DND-41 (cell line): ENCODE results near the gene PITX3.
A peak's percentile ranks its signal among the peaks of the same experiment; 100 is the strongest.

Source experiments
- ATAC-seq: fragments of 200-7000 bp; cut with Tn5 transposase; 3 replicates; pipeline ENCODE4 v1.9.1; 2021; ENCODE audit warnings: low read depth; ENCODE audit not compliant: insufficient read depth
- DNase-seq: peaks from one replicate; pipeline ENCODE4 v3.0.0-alpha.2; 2020
- H2AFZ ChIP-seq: 2 replicates; pipeline ENCODE4 v1.6.0; 2012; ENCODE audit warnings: low read depth, low read length
- H3K27ac ChIP-seq: 2 replicates; pipeline ENCODE4 v1.5.1; 2012; ENCODE audit warnings: low read length, inconsistent platforms
- H3K27me3 ChIP-seq: fragments of 200-600 bp; sonication (generic); 2 replicates; pipeline ENCODE4 v1.6.0; 2012; ENCODE audit warnings: low read length, mild to moderate bottlenecking, inconsistent platforms; ENCODE audit not compliant: insufficient read depth, poor library complexity
- H3K36me3 ChIP-seq: 2 replicates; pipeline ENCODE4 v1.5.1; 2012; ENCODE audit warnings: low read length, inconsistent platforms; ENCODE audit not compliant: insufficient read depth
- H3K4me1 ChIP-seq: 2 replicates; pipeline ENCODE4 v1.5.1; 2012; ENCODE audit warnings: mild to moderate bottlenecking, low read length; ENCODE audit not compliant: insufficient read depth
- H3K4me2 ChIP-seq: 2 replicates; pipeline ENCODE4 v1.6.0; 2012; ENCODE audit warnings: mild to moderate bottlenecking, moderate library complexity, low read length, inconsistent platforms; ENCODE audit not compliant: insufficient read depth
- H3K4me3 ChIP-seq, 2 experiments: fragments of 200-600 bp in 1 of 2; shearing (Covaris generic) in 1 of 2; 2 replicates each; pipeline ENCODE4 v1.5.1; 2012 to 2016; ENCODE audit warnings: inconsistent platforms in 2 of 2, low read length in 2 of 2, mild to moderate bottlenecking in 2 of 2, low read depth in 1 of 2, moderate library complexity in 1 of 2
- H3K79me2 ChIP-seq: 2 replicates; pipeline ENCODE4 v1.6.0; 2012; ENCODE audit warnings: low read length, inconsistent platforms; ENCODE audit not compliant: insufficient read depth
- H3K9ac ChIP-seq: 2 replicates; pipeline ENCODE4 v1.6.0; 2012; ENCODE audit warnings: low read depth, mild to moderate bottlenecking, inconsistent platforms, low read length, moderate library complexity
- H3K9me3 ChIP-seq: 2 replicates; pipeline ENCODE4 v1.5.1; 2012; ENCODE audit warnings: low read length, moderate library complexity, mild to moderate bottlenecking, inconsistent platforms; ENCODE audit not compliant: insufficient read depth, severe bottlenecking
- H4K20me1 ChIP-seq: 2 replicates; pipeline ENCODE4 v1.6.0; 2012; ENCODE audit warnings: low read length; ENCODE audit not compliant: insufficient read depth
- CTCF ChIP-seq: IDR thresholded peaks from 2 replicates; pipeline ENCODE4 v1.5.1; 2012; ENCODE audit warnings: borderline replicate concordance, low read length, moderate library complexity, mild to moderate bottlenecking; ENCODE audit not compliant: poor library complexity, severe bottlenecking; ENCODE audit errors: extremely low read depth
- EZH2 ChIP-seq: IDR thresholded peaks from 3 replicates; pipeline ENCODE4 v1.6.1; 2012; ENCODE audit warnings: borderline replicate concordance, low read depth, mild to moderate bottlenecking, moderate library complexity, low read length, inconsistent platforms; ENCODE audit not compliant: severe bottlenecking

The PITX3 gene

DNA sequence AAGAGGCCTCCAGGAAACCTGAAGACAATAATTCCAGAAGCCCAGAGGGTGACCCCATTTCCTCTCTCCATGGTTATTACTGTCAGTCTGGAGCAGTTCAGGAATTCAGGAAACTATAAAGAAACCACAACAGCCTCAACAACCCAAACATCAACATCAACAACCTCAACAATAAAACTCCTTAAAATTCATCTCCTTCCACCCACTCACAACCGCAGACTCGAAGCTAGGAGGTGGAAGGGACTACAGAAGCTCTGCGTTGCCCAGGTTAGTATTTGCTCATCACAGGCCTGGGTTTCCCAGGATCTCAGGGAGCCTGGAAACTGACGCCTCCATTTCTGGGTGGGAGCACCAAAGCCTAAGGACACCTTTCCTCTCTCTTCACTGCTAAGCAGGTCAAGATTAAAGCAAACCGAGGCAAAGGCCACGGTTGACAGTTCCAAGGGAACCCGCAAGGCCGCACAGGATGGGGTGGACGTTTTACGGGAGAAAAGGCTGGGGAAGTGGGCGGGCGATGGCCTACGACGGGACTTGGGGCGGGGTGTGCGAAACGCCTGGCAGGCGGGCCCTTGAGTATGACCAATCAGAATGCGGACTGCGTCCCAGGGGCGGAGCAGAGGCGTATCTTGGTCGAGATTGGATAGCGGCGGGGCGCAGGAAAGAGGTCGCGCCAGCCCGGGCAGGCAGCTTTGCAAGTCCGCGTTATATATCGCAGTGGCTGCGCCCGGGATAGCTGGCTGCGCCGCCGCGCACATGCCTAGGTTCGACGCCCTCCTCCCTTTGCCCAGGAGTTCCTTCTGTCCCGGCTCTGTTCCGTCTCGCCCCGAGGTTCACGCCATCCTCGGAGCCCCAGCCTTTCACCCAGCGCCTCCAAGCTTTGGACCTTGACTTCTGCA is 15.4 kb downstream of the PITX3 start, which contains the start of gene ELOVL3:
Gene ELOVL3 (plus strand): TSS at position 654 of the 896 bp plus-strand sequence. CDS start 250 bp downstream, outside the sequence.
- peak within 1 kb of the TSS; percentile 27; the same call in 1 of the 2 replicates for H3K4me2 ChIP-seq
- no peak within 1 kb of the TSS for H3K9ac ChIP-seq
- H3K36me3 ChIP-seq: no peaks in the 10 kb centered on the region
- TF ChIP-seq EZH2 (no peak), CTCF (no peak)
- no peak within 1 kb of the TSS for H3K4me3 ChIP-seq
- no peaks in the 10 kb centered on the region for H4K20me1 ChIP-seq
- peaks cover 6% of the 10 kb centered on the region for H3K4me1 ChIP-seq
- no peak within 1 kb of the TSS for H3K27ac ChIP-seq
- ATAC-seq (peak; percentile 93), DNase-seq (peak; percentile 85)
- no peaks in the 10 kb centered on the region for H3K79me2 ChIP-seq
- peaks cover 23% of the 10 kb centered on the region for H3K27me3 ChIP-seq
- H2AFZ ChIP-seq: no peak within 1 kb of the TSS; the same call in none of the 2 replicates
- no peaks in the 10 kb centered on the region for H3K9me3 ChIP-seq

- Histone ChIP-seq H3K9ac (no peak overlapping the region), H3K27ac (no peak overlapping the region), H3K4me2 (no peak overlapping the region), H3K36me3 (no peaks in the 10 kb centered on the region), H3K4me1 (no peaks in the 10 kb centered on the region), H3K9me3 (no peaks in the 10 kb centered on the region), H3K79me2 (no peaks in the 10 kb centered on the region), H4K20me1 (no peaks in the 10 kb centered on the region), H2AFZ (no peak overlapping the region), H3K4me3 (no peak overlapping the region), H3K27me3 (peaks cover 25% of the 10 kb centered on the region)
- ATAC-seq: no peak
- no peak for TF ChIP-seq CTCF
- TF ChIP-seq EZH2: no peak
- no peak for DNase-seq
These were observed 18.5 kb downstream of the PITX3 start for GRCh38 chr10:102222797-102223196.

- Histone ChIP-seq H3K4me3 (no peak overlapping the region), H3K4me2 (no peak overlapping the region), H3K27ac (no peak overlapping the region), H3K9me3 (no peaks in the 10 kb centered on the region), H3K4me1 (no peaks in the 10 kb centered on the region), H3K36me3 (no peaks in the 10 kb centered on the region), H3K27me3 (peaks cover 8% of the 10 kb centered on the region), H3K9ac (no peak overlapping the region), H3K79me2 (no peaks in the 10 kb centered on the region), H4K20me1 (no peaks in the 10 kb centered on the region), H2AFZ (no peak overlapping the region)
- ATAC-seq: no peak
- no peak for TF ChIP-seq EZH2
- TF ChIP-seq CTCF: no peak
- no peak for DNase-seq
These were observed 20.7 kb downstream of the PITX3 start for GRCh38 chr10:102220612-102221011.
